Fibroblast of lung (primary cell): ENCODE data around the gene NR2C2. TPM values are rescaled to one million over a fixed set of nuclear protein-coding genes. Genes with fewer than 3 reads are reported as not detected.

ENCODE experiments used
- DNase-seq, 2 donors: peaks; one replicate each; pipeline versions ENCODE4 v3.0.0 to v3.0.0-alpha.2; 2010; ENCODE audit warnings: low read depth in 2 of 2
- H2AFZ ChIP-seq: 2 replicates; pipeline ENCODE4 v1.5.1; 2012; ENCODE audit warnings: low read length, control low read depth, inconsistent platforms
- H3K27ac ChIP-seq: 2 replicates; pipeline ENCODE4 v1.5.1; 2011; ENCODE audit warnings: low read length, control low read depth; ENCODE audit not compliant: insufficient read depth
- H3K27me3 ChIP-seq: 2 replicates; pipeline ENCODE4 v1.5.1; 2011; ENCODE audit warnings: mild to moderate bottlenecking, low read length; ENCODE audit not compliant: control insufficient read depth, insufficient read depth
- H3K36me3 ChIP-seq: 2 replicates; pipeline ENCODE4 v1.5.1; 2011; ENCODE audit warnings: low read length; ENCODE audit not compliant: control insufficient read depth, insufficient read depth
- H3K4me1 ChIP-seq: 2 replicates; pipeline ENCODE4 v1.5.1; 2011; ENCODE audit warnings: low read length; ENCODE audit not compliant: control insufficient read depth, insufficient read depth; ENCODE audit errors: extremely low read depth
- H3K4me2 ChIP-seq: 2 replicates; pipeline ENCODE4 v1.5.1; 2011; ENCODE audit warnings: low read length, control low read depth; ENCODE audit not compliant: insufficient read depth; ENCODE audit errors: extremely low read depth
- H3K4me3 ChIP-seq, 4 experiments: fragments of 200-600 bp in 1 of 4; sonication (generic) in 1 of 4; replicated peaks in 1 of 4; 2 replicates each; pipeline ENCODE4 v1.5.1; 2011 to 2016; ENCODE audit warnings: low read length in 4 of 4, low read depth in 3 of 4, mild to moderate bottlenecking in 3 of 4, control low read depth in 2 of 4, inconsistent platforms in 1 of 4, mixed read lengths in 1 of 4; ENCODE audit not compliant: insufficient read depth in 1 of 4; ENCODE audit errors: control extremely low read depth in 1 of 4
- H3K79me2 ChIP-seq: 2 replicates; pipeline ENCODE4 v1.5.1; 2012; ENCODE audit warnings: mild to moderate bottlenecking, low read length, inconsistent platforms; ENCODE audit not compliant: control insufficient read depth, insufficient read depth
- H3K9ac ChIP-seq: 2 replicates; pipeline ENCODE4 v1.5.1; 2011; ENCODE audit warnings: mild to moderate bottlenecking, low read length, control low read depth; ENCODE audit not compliant: insufficient read depth
- H3K9me3 ChIP-seq: 2 replicates; pipeline ENCODE4 v1.5.1; 2012; ENCODE audit warnings: low read depth, low read length; ENCODE audit not compliant: control insufficient read depth, insufficient read depth
- H4K20me1 ChIP-seq: 2 replicates; pipeline ENCODE4 v1.5.1; 2011; ENCODE audit warnings: low read length; ENCODE audit not compliant: control insufficient read depth, insufficient read depth; ENCODE audit errors: extremely low read depth
- EZH2 ChIP-seq: IDR thresholded peaks from 2 replicates; pipeline ENCODE4 v1.5.1; 2012; ENCODE audit warnings: low read length, control low read depth, mild to moderate bottlenecking; ENCODE audit errors: missing control alignments
- polyA plus RNA-seq, 2 donors: library from polyadenylated mRNA; depleted of rRNA in 1 of 2; stranded (reverse) in 1 of 2; unstranded in 1 of 2; fragments of >200 nt; gene quantifications; 2 replicates each; pipeline ENCODE4 v1.2.1, GENCODE V29; 2011 to 2012; ENCODE audit warnings: missing spikeins in 1 of 2
- total RNA-seq: library from RNA; depleted of rRNA; stranded (reverse); fragments of >200 nt; gene quantifications from 2 replicates; pipeline ENCODE4 v1.2.1, GENCODE V29; 2014
- TF ChIP-seq, protein P1 (sequence below), 2 donors: IDR thresholded peaks in 1 of 2; conservative IDR thresholded peaks in 1 of 2; 1 replicate in 1 of 2; 2 replicates in 1 of 2; pipeline ENCODE4 v1.5.1; 2011 to 2012; ENCODE audit warnings: low read length in 2 of 2, control low read depth in 1 of 2, inconsistent platforms in 1 of 2, low read depth in 1 of 2, mild to moderate bottlenecking in 1 of 2

The NR2C2 gene
- total and polyA plus RNA-seq, 2 donors (not counting 1 experiment from before 2014, with no cell fraction given), result 15.0 to 27.9 TPM

DNA sequence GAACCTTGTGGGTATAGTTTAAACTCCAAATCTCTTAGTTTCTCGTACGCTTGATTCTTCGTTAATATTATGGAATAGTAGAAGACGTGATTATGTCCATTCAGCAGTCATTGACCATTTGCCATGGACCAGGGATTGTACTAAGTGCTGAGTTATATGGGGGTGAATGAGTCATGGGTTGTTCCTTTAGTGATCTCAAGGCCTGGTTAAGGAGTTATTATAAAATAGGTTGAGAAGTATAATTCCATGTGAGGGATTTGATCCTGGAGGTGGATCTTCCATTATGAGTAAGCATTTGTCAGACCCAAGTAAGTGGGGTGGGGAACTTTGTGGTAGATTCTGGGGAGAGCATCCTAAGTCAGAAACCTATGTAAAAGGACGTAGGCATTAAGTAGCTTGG, 15.4 kb downstream of the NR2C2 start:
- H3K4me3 ChIP-seq, result no peak overlapping the region
- H3K27me3 ChIP-seq, result no peaks in the 10 kb centered on the region
- H4K20me1 ChIP-seq, result no peaks in the 10 kb centered on the region
- H3K4me1 ChIP-seq, result no peaks in the 10 kb centered on the region
- no peak overlapping the region for H2AFZ ChIP-seq
- no peak overlapping the region for H3K9ac ChIP-seq
- no peak for TF ChIP-seq EZH2
- TF ChIP-seq, protein P1, sequence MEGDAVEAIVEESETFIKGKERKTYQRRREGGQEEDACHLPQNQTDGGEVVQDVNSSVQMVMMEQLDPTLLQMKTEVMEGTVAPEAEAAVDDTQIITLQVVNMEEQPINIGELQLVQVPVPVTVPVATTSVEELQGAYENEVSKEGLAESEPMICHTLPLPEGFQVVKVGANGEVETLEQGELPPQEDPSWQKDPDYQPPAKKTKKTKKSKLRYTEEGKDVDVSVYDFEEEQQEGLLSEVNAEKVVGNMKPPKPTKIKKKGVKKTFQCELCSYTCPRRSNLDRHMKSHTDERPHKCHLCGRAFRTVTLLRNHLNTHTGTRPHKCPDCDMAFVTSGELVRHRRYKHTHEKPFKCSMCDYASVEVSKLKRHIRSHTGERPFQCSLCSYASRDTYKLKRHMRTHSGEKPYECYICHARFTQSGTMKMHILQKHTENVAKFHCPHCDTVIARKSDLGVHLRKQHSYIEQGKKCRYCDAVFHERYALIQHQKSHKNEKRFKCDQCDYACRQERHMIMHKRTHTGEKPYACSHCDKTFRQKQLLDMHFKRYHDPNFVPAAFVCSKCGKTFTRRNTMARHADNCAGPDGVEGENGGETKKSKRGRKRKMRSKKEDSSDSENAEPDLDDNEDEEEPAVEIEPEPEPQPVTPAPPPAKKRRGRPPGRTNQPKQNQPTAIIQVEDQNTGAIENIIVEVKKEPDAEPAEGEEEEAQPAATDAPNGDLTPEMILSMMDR (conservative IDR thresholded peaks at IDR 0.05 in 1 of 2, IDR thresholded peaks at IDR 0.05 in 1 of 2; ENCODE audit: low read depth in 1 of 2, low read length in 2 of 2), result no peak
- H3K9me3 ChIP-seq, result no peaks in the 10 kb centered on the region
- no peak overlapping the region for H3K4me2 ChIP-seq
- peak; percentile 28 to 74 for DNase-seq
- H3K27ac ChIP-seq, result no peak overlapping the region
- no peaks in the 10 kb centered on the region for H3K36me3 ChIP-seq
- H3K79me2 ChIP-seq, result peaks cover 14% of the 10 kb centered on the region

DNA sequence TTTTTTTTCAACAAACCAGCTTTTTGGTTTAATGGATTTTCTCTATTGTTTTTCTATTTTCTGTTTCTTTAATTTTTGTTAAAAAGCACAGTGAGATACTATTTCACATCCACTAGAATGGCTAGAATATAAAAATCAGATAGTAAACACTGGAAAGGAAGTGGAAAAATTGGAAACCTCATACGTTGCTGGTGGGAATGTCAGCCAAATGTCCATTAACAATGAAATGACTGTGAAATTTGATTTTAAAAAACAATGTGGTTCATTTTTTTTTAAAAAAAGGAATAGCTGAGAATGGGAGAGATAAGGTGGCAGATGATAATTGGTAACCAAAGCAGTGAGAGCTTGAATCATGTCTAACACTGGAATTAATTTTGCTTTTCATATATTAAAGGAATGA, 19.9 kb downstream of the NR2C2 start:
- no peak overlapping the region for H3K9ac ChIP-seq
- H3K27ac ChIP-seq, result no peak overlapping the region
- no peaks in the 10 kb centered on the region for H3K36me3 ChIP-seq
- H2AFZ ChIP-seq, result no peak overlapping the region
- no peak for TF ChIP-seq EZH2
- TF ChIP-seq, protein P1 (conservative IDR thresholded peaks at IDR 0.05 in 1 of 2, IDR thresholded peaks at IDR 0.05 in 1 of 2; ENCODE audit: low read depth in 1 of 2, low read length in 2 of 2), result no peak
- H3K4me3 ChIP-seq, result no peak overlapping the region
- H3K27me3 ChIP-seq, result no peaks in the 10 kb centered on the region
- no peaks in the 10 kb centered on the region for H3K9me3 ChIP-seq
- H4K20me1 ChIP-seq, result no peaks in the 10 kb centered on the region
- H3K4me1 ChIP-seq, result no peaks in the 10 kb centered on the region
- no peak overlapping the region for H3K4me2 ChIP-seq
- no peak for DNase-seq
- peaks cover 6% of the 10 kb centered on the region for H3K79me2 ChIP-seq

DNA sequence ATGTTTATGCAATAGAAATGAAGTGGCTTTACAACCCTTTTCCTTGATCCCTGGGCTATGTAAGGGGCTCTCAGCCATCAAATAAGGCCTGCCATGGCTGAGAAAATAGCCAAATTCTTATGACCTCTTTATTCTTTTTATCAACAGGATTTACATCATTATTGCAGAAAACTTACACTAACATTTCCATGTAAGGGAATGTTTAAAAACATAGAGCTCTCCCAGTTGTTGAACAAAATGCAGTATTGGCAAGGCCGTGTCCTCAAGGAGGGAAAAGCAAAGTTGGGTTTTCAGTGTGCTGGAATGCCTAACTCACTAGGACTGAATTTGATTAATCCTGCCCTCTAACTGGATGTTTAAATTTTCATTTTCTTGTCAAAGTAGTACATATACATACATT, 22.3 kb downstream of the NR2C2 start:
- Histone ChIP-seq H3K4me3 (no peak overlapping the region), H3K9me3 (no peaks in the 10 kb centered on the region), H4K20me1 (no peaks in the 10 kb centered on the region), H3K36me3 (no peaks in the 10 kb centered on the region), H3K9ac (no peak overlapping the region), H3K27ac (no peak overlapping the region), H3K27me3 (no peaks in the 10 kb centered on the region), H3K79me2 (peaks cover 2% of the 10 kb centered on the region), H3K4me1 (no peaks in the 10 kb centered on the region), H3K4me2 (no peak overlapping the region), H2AFZ (no peak overlapping the region)
- DNase-seq, result peak in 1 of 2 donors; percentile 37
- TF ChIP-seq, protein P1 (conservative IDR thresholded peaks at IDR 0.05 in 1 of 2, IDR thresholded peaks at IDR 0.05 in 1 of 2; ENCODE audit: low read depth in 1 of 2, low read length in 2 of 2), result no peak
- TF ChIP-seq EZH2, result no peak
